Naive thymus-derived CD4-positive, alpha-beta T cell (primary cell): ENCODE measurements around the gene CATSPERB. TPM values are rescaled to one million over a fixed set of nuclear protein-coding genes. Genes with fewer than 3 reads are reported as not detected.

Source experiments
- ATAC-seq: fragments of 150-1000 bp; cut with Tn5 transposase; 2 replicates; pipeline ENCODE4 v1.10.0; 2021; ENCODE audit warnings: mild to moderate bottlenecking, moderate library complexity
- CTCF ChIA-PET: fragments of 350-600 bp; sonication (Branson Sonifier 250); formaldehyde crosslinking; loops from one replicate; lab custom pipeline; 2021; ENCODE audit warnings: antibody characterized with exemption; lab: Charles Lee
- POLR2A ChIA-PET: fragments of 350-600 bp; sonication (Branson Sonifier 250); formaldehyde crosslinking; loops from one replicate; lab custom pipeline; 2021; ENCODE audit warnings: antibody characterized with exemption, inconsistent platforms; lab: Charles Lee
- DNase-seq, 9 donors: peaks; one replicate each; pipeline versions ENCODE4 v3.0.0 to v3.0.0-alpha.2; 2020 to 2022; ENCODE audit warnings: mixed read lengths in 1 of 9
- H3K27ac ChIP-seq: one replicate; pipeline ENCODE4 v1.7.0; 2013; ENCODE audit warnings: mild to moderate bottlenecking, low read depth, low read length, moderate library complexity
- H3K27me3 ChIP-seq, 2 donors: one replicate each; pipeline ENCODE4 v1.7.0; 2013; ENCODE audit warnings: low read length in 2 of 2, mild to moderate bottlenecking in 2 of 2, moderate library complexity in 2 of 2; ENCODE audit not compliant: control insufficient read depth in 2 of 2, insufficient read depth in 2 of 2
- H3K36me3 ChIP-seq, 3 experiments: 1 replicate in 2 of 3; 2 replicates in 1 of 3; pipeline ENCODE4 v1.7.0; 2013; ENCODE audit warnings: low read length in 3 of 3, mild to moderate bottlenecking in 3 of 3, moderate library complexity in 1 of 3; ENCODE audit not compliant: insufficient read depth in 3 of 3, control insufficient read depth in 2 of 3
- H3K4me1 ChIP-seq, 2 donors: one replicate each; pipeline ENCODE4 v1.7.0; 2013; ENCODE audit warnings: low read length in 2 of 2, mild to moderate bottlenecking in 2 of 2, moderate library complexity in 1 of 2; ENCODE audit not compliant: control insufficient read depth in 2 of 2, insufficient read depth in 2 of 2
- H3K4me3 ChIP-seq: 2 replicates; pipeline ENCODE4 v1.7.0; 2013; ENCODE audit warnings: mild to moderate bottlenecking, low read length
- H3K9me3 ChIP-seq, 3 experiments: 1 replicate in 2 of 3; 2 replicates in 1 of 3; pipeline ENCODE4 v1.7.0; 2013; ENCODE audit warnings: low read length in 3 of 3; ENCODE audit not compliant: control insufficient read depth in 2 of 3
- H3K27ac Mint-ChIP-seq, 9 donors: one replicate each; pipeline ENCODE4 v1.8.0; 2020 to 2022; ENCODE audit warnings: mixed read lengths in 9 of 9, mild to moderate bottlenecking in 8 of 9, moderate library complexity in 5 of 9, inconsistent platforms in 2 of 9
- H3K27me3 Mint-ChIP-seq, 5 donors: one replicate each; pipeline ENCODE4 v1.8.0; 2021 to 2022; ENCODE audit warnings: mixed read lengths in 5 of 5, mild to moderate bottlenecking in 1 of 5
- H3K36me3 Mint-ChIP-seq, 5 donors: one replicate each; pipeline ENCODE4 v1.8.0; 2020 to 2022; ENCODE audit warnings: mixed read lengths in 5 of 5, mild to moderate bottlenecking in 3 of 5, inconsistent platforms in 1 of 5
- H3K4me1 Mint-ChIP-seq, 7 donors: one replicate each; pipeline ENCODE4 v1.8.0; 2020 to 2022; ENCODE audit warnings: mixed read lengths in 7 of 7, mild to moderate bottlenecking in 3 of 7, inconsistent platforms in 1 of 7
- H3K4me3 Mint-ChIP-seq, 10 donors: one replicate each; pipeline ENCODE4 v1.8.0; 2020 to 2022; ENCODE audit warnings: mild to moderate bottlenecking in 10 of 10, mixed read lengths in 10 of 10, moderate library complexity in 6 of 10, inconsistent platforms in 2 of 10
- H3K9me3 Mint-ChIP-seq, 11 donors: one replicate each; pipeline ENCODE4 v1.8.0; 2020 to 2022; ENCODE audit warnings: mixed read lengths in 11 of 11, mild to moderate bottlenecking in 4 of 11, inconsistent platforms in 1 of 11, moderate library complexity in 1 of 11
- intact Hi-C, 2 donors: fragments of 100-400 bp; cut with micrococcal nuclease; formaldehyde crosslinking; loops; one replicate each; pipeline ENCODE4 v1.15.1; 2023
- polyA plus RNA-seq, 2 donors: library from polyadenylated mRNA; unstranded; fragments of 300-500 nt; fragmentation: Illumina TruSeq; gene quantifications; one replicate each; pipeline ENCODE4 v1.2.3, GENCODE V29; 2021
- total RNA-seq, 6 experiments: library from RNA in 5 of 6; stranded (reverse) in 5 of 6; gene quantifications; 1 replicate in 5 of 6; 2 replicates in 1 of 6; pipeline ENCODE4 v1.2.3 and lab custom pipeline; 2021 to 2026

CATSPERB gene
- total and polyA plus RNA-seq, 7 experiments from 2014 or later = 0.18 to 8.4 (median 4.8) TPM

GRCh38 chr14:91750634-91751198 is 18.8 kb upstream of the CATSPERB start:
- H3K4me1 ChIP-seq = no peaks in the 10 kb centered on the region
- Mint-ChIP-seq H3K9me3 (peaks cover 0 to 2% (median 0%) of the 10 kb centered on the region in 11 donors), H3K36me3 (peaks cover 0 to 10% (median 5%) of the 10 kb centered on the region in 5 donors), H3K4me1 (peaks cover 0 to 9% (median 0%) of the 10 kb centered on the region in 7 donors), H3K4me3 (no peak overlapping the region), H3K27ac (no peak overlapping the region), H3K27me3 (no peaks in the 10 kb centered on the region)
- intact Hi-C loops = no loop called here
- H3K4me3 ChIP-seq = no peak overlapping the region
- H3K9me3 ChIP-seq = no peaks in the 10 kb centered on the region
- ChIA-PET POLR2A (interaction anchor here (0.5 kb wide), 1 partner anchor 794 kb away, joined by 3 read pairs; no protein-coding TSS in a partner anchor), CTCF (interaction anchor here (0.7 kb wide), 1 partner anchor 265 kb away, joined by 3 read pairs; no protein-coding TSS in a partner anchor)
- no peaks in the 10 kb centered on the region for H3K27me3 ChIP-seq
- no peaks in the 10 kb centered on the region for H3K36me3 ChIP-seq
- no peak for ATAC-seq
- H3K27ac ChIP-seq = no peak overlapping the region
- no peak for DNase-seq

DNA sequence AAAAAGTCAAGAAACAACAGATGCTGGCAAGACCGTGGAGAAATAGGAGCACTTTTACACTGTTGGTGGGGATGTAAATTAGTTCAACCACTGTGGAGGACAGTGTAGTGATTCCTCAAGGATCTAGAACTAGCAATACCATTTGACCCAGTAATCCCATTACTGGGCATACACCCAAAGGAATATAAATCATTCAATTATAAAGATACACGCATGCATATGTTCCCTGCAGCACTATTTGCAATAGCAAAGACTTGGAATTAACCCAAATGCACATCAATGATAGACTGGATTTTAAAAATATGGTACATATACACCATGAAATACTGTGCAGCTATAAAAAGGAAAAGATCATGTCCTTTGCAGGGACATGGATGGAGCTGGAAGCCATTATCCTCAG is 18.0 kb upstream of the CATSPERB start:
- Histone ChIP-seq H3K27me3 (no peaks in the 10 kb centered on the region), H3K9me3 (no peaks in the 10 kb centered on the region), H3K4me1 (no peaks in the 10 kb centered on the region), H3K27ac (no peak overlapping the region), H3K36me3 (no peaks in the 10 kb centered on the region), H3K4me3 (no peak overlapping the region)
- no peak for DNase-seq
- intact Hi-C loops = no loop called here
- Mint-ChIP-seq H3K36me3 (peaks cover 0 to 10% (median 5%) of the 10 kb centered on the region in 5 donors), H3K4me3 (no peak overlapping the region), H3K9me3 (peaks cover 0 to 2% (median 0%) of the 10 kb centered on the region in 11 donors), H3K27ac (no peak overlapping the region), H3K4me1 (peaks cover 0 to 9% (median 0%) of the 10 kb centered on the region in 7 donors), H3K27me3 (no peaks in the 10 kb centered on the region)
- ChIA-PET POLR2A (no interaction called here), CTCF (no interaction called here)
- no peak for ATAC-seq

DNA sequence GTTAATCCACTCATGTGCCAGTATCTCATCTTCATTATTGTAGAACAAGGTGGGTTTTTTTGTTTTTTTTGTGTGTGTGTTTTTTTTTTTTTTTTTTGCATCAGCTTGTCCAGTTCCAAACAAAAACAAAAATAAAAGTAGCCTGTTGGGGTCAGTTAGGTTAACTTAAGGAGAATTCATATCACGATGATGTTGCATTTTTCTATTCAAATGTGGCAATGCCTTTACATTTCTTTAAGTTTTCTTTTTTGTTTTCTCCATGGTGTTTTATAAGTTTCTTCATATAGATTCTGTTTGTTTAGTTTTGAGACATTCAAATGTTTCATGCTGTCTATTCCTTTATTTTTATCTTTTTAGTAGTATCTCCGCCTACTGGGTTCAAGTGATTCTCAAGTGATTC is 16.2 kb upstream of the CATSPERB start:
- Mint-ChIP-seq H3K4me3 (no peak overlapping the region), H3K27ac (no peak overlapping the region), H3K9me3 (peaks cover 0 to 2% (median 0%) of the 10 kb centered on the region in 11 donors), H3K27me3 (no peaks in the 10 kb centered on the region), H3K4me1 (peaks cover 0 to 9% (median 0%) of the 10 kb centered on the region in 7 donors), H3K36me3 (peaks cover 0 to 10% (median 5%) of the 10 kb centered on the region in 5 donors)
- Histone ChIP-seq H3K36me3 (no peaks in the 10 kb centered on the region), H3K27me3 (no peaks in the 10 kb centered on the region), H3K4me1 (no peaks in the 10 kb centered on the region), H3K9me3 (no peaks in the 10 kb centered on the region), H3K27ac (no peak overlapping the region), H3K4me3 (no peak overlapping the region)
- DNase-seq = no peak
- intact Hi-C loops = no loop called here
- ChIA-PET POLR2A (no interaction called here), CTCF (no interaction called here)
- no peak for ATAC-seq

DNA sequence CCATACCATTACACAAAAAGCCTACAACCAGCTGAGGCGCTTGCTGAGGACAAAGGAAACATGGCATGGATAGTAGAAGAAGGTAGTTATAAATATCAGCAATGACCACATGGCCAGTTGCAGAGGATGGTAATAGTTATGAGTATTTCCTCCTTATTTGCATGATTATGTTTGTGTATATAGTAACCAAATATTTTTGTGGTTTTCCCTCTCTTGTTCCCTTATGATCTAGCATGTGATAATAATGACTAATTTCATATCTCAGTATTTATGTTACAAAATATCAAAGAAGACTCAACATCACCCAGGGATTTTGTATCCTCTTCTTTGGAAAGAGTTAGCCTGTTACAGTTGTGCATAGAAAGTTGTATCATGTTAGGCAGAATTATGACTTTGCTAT is 13.5 kb upstream of the CATSPERB start:
- no peak overlapping the region for H3K4me3 Mint-ChIP-seq
- H3K4me1 Mint-ChIP-seq = peaks cover 0 to 4% (median 0%) of the 10 kb centered on the region in 7 donors
- Histone ChIP-seq H3K4me3 (no peak overlapping the region), H3K36me3 (no peaks in the 10 kb centered on the region), H3K4me1 (no peaks in the 10 kb centered on the region), H3K9me3 (no peaks in the 10 kb centered on the region), H3K27ac (no peak overlapping the region), H3K27me3 (no peaks in the 10 kb centered on the region)
- CTCF ChIA-PET = no interaction called here
- no peak for DNase-seq
- H3K9me3 Mint-ChIP-seq = peaks cover 0 to 3% (median 0%) of the 10 kb centered on the region in 11 donors
- intact Hi-C loops = no loop called here
- POLR2A ChIA-PET = no interaction called here
- no peaks in the 10 kb centered on the region for H3K27me3 Mint-ChIP-seq
- no peak for ATAC-seq
- H3K27ac Mint-ChIP-seq = no peak overlapping the region
- H3K36me3 Mint-ChIP-seq = peaks cover 0 to 6% (median 4%) of the 10 kb centered on the region in 5 donors

DNA sequence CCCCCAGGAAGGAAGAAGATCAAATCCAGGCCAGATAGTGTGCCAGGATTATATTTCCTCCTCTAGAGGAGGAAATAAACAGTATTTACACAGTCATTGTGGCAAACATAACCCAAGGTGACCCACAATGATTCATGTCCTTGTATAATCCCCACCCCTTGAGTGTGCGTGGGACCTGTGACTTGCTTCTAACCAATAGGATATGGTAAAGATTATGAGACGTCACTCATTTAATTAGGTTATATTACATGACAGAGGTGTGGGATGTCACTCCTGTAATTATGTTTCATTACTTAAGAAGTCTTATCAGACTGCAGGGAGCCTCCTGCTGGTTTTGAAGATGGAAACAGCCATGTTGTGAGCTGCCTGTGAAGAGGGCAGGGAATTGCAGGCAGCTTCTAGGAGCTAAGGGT is 12.2 kb upstream of the CATSPERB start:
- ChIA-PET CTCF (no interaction called here), POLR2A (no interaction called here)
- H3K27ac Mint-ChIP-seq = no peak overlapping the region
- no peak for DNase-seq
- no peak overlapping the region for H3K4me3 Mint-ChIP-seq
- peak; percentile 40 for ATAC-seq
- Histone ChIP-seq H3K27ac (no peak overlapping the region), H3K36me3 (no peaks in the 10 kb centered on the region), H3K27me3 (no peaks in the 10 kb centered on the region), H3K4me1 (no peaks in the 10 kb centered on the region), H3K4me3 (no peak overlapping the region), H3K9me3 (no peaks in the 10 kb centered on the region)
- H3K36me3 Mint-ChIP-seq = peaks cover 0 to 8% (median 7%) of the 10 kb centered on the region in 5 donors
- H3K27me3 Mint-ChIP-seq = peaks cover 0 to 5% (median 0%) of the 10 kb centered on the region in 5 donors
- peaks cover 0 to 4% (median 0%) of the 10 kb centered on the region in 7 donors for H3K4me1 Mint-ChIP-seq
- intact Hi-C loops = no loop called here
- peaks cover 0 to 6% (median 0%) of the 10 kb centered on the region in 11 donors for H3K9me3 Mint-ChIP-seq

DNA sequence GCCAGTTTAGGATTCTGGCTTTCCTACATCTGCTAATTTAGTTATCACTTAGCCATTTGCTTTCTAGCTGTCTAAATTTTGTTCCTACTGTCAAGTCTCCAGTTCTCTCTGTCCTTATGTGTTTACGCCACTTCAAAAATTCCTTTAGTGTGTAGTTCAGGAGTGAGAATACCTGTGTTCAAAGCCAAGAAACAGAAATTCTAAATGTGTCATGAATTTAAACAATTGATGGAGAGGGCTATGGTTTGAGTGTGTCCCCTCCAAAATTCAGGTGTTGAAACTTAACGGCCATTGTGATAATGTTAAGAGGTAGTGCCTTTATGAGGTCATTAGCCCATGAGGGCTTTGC is 11.4 kb upstream of the CATSPERB start:
- DNase-seq (no peak), ATAC-seq (no peak)
- no peak overlapping the region for H3K27ac ChIP-seq
- H3K36me3 ChIP-seq = no peaks in the 10 kb centered on the region
- peaks cover 0 to 5% (median 0%) of the 10 kb centered on the region in 5 donors for H3K27me3 Mint-ChIP-seq
- H3K9me3 ChIP-seq = no peaks in the 10 kb centered on the region
- no peak overlapping the region for H3K4me3 ChIP-seq
- H3K4me3 Mint-ChIP-seq = no peak overlapping the region
- H3K27ac Mint-ChIP-seq = peak overlapping the region in 1 of 9 donors; percentile 25
- peaks cover 0 to 6% (median 0%) of the 10 kb centered on the region in 11 donors for H3K9me3 Mint-ChIP-seq
- H3K27me3 ChIP-seq = no peaks in the 10 kb centered on the region
- POLR2A ChIA-PET = interaction anchor here (1.0 kb wide), 1 partner anchor 44 kb away, joined by 3 read pairs; no protein-coding TSS in a partner anchor
- H3K4me1 ChIP-seq = no peaks in the 10 kb centered on the region
- intact Hi-C loops = no loop called here
- CTCF ChIA-PET = no interaction called here
- peaks cover 0 to 8% (median 3%) of the 10 kb centered on the region in 5 donors for H3K36me3 Mint-ChIP-seq
- no peaks in the 10 kb centered on the region for H3K4me1 Mint-ChIP-seq
